CD14-positive monocyte (primary cell): ENCODE results near the gene MRPS18A. TPM values are rescaled to one million over a fixed set of nuclear protein-coding genes. Genes with fewer than 3 reads are reported as not detected.

Experiments used
- DNase-seq, 3 donors: peaks; one replicate each; pipeline ENCODE4 v3.0.0-alpha.2; 2011 to 2022
- H2AFZ ChIP-seq: 2 replicates; pipeline ENCODE4 v1.6.0; 2012; ENCODE audit warnings: mild to moderate bottlenecking, low read depth, low read length, inconsistent platforms; ENCODE audit not compliant: insufficient read depth, poor library complexity, severe bottlenecking
- H3K27ac ChIP-seq, 2 donors: 1 replicate in 1 of 2; 2 replicates in 1 of 2; pipeline ENCODE4 v1.5.1; 2012 to 2013; ENCODE audit warnings: low read length in 2 of 2, control low read depth in 1 of 2, inconsistent platforms in 1 of 2, low read depth in 1 of 2, mild to moderate bottlenecking in 1 of 2
- H3K27me3 ChIP-seq, 2 donors: one replicate each; pipeline versions ENCODE4 v1.6.0 to v1.6.1; 2011 to 2013; ENCODE audit warnings: low read length in 2 of 2; ENCODE audit not compliant: control insufficient read depth in 2 of 2, insufficient read depth in 2 of 2
- H3K36me3 ChIP-seq, 2 donors: replicated peaks in 1 of 2; 1 replicate in 1 of 2; 2 replicates in 1 of 2; pipeline versions ENCODE4 v1.5.1 to v1.6.1; 2012 to 2013; ENCODE audit warnings: low read length in 2 of 2, control low read depth in 1 of 2, inconsistent platforms in 1 of 2, mild to moderate bottlenecking in 1 of 2; ENCODE audit not compliant: insufficient read depth in 2 of 2, control insufficient read depth in 1 of 2
- H3K4me1 ChIP-seq, 2 donors: 1 replicate in 1 of 2; 2 replicates in 1 of 2; pipeline versions ENCODE4 v1.5.1 to v1.6.1; 2012 to 2013; ENCODE audit warnings: low read length in 2 of 2, control low read depth in 1 of 2, inconsistent platforms in 1 of 2, mild to moderate bottlenecking in 1 of 2, moderate library complexity in 1 of 2; ENCODE audit not compliant: insufficient read depth in 2 of 2, control insufficient read depth in 1 of 2
- H3K4me2 ChIP-seq: replicated peaks from 2 replicates; pipeline ENCODE3; 2012; ENCODE audit warnings: low read length, moderate library complexity, mild to moderate bottlenecking; ENCODE audit not compliant: poor library complexity, severe bottlenecking; ENCODE audit errors: extremely low read depth
- H3K4me3 ChIP-seq, 3 experiments: fragments of 200-600 bp in 1 of 3; sonication (generic) in 1 of 3; replicated peaks in 1 of 3; 1 replicate in 2 of 3; 2 replicates in 1 of 3; pipeline ENCODE4 v1.5.1; 2011 to 2013; ENCODE audit warnings: low read length in 3 of 3, mild to moderate bottlenecking in 3 of 3, control low read depth in 2 of 3, low read depth in 2 of 3, inconsistent platforms in 1 of 3, moderate library complexity in 1 of 3
- H3K79me2 ChIP-seq: 2 replicates; pipeline ENCODE4 v1.6.0; 2012; ENCODE audit warnings: mild to moderate bottlenecking, control low read depth, inconsistent platforms, low read length, moderate library complexity; ENCODE audit not compliant: insufficient read depth
- H3K9ac ChIP-seq: 2 replicates; pipeline ENCODE4 v1.6.0; 2017; ENCODE audit warnings: low read length, mild to moderate bottlenecking; ENCODE audit not compliant: insufficient read depth, poor library complexity, severe bottlenecking
- H3K9me3 ChIP-seq, 2 donors: replicated peaks in 1 of 2; 1 replicate in 1 of 2; 2 replicates in 1 of 2; pipeline versions ENCODE4 v1.5.1 to v1.6.1; 2012 to 2013; ENCODE audit warnings: low read length in 2 of 2, control low read depth in 1 of 2; ENCODE audit not compliant: control insufficient read depth in 1 of 2, insufficient read depth in 1 of 2
- H4K20me1 ChIP-seq: 2 replicates; pipeline ENCODE4 v1.6.0; 2012; ENCODE audit warnings: mild to moderate bottlenecking, low read length, control low read depth, moderate library complexity; ENCODE audit not compliant: insufficient read depth
- H3K27ac Mint-ChIP-seq, 7 donors: one replicate each; pipeline ENCODE4 v1.8.0; 2020; ENCODE audit warnings: mild to moderate bottlenecking in 7 of 7, mixed read lengths in 7 of 7, moderate library complexity in 6 of 7, inconsistent platforms in 2 of 7
- H3K27me3 Mint-ChIP-seq, 3 donors: one replicate each; pipeline ENCODE4 v1.8.0; 2021 to 2022; ENCODE audit warnings: low read depth in 3 of 3, mild to moderate bottlenecking in 3 of 3, mixed read lengths in 3 of 3, moderate library complexity in 3 of 3, inconsistent platforms in 1 of 3
- H3K36me3 Mint-ChIP-seq, 2 donors: one replicate each; pipeline ENCODE4 v1.8.0; 2020; ENCODE audit warnings: mixed read lengths in 2 of 2, inconsistent platforms in 1 of 2, mild to moderate bottlenecking in 1 of 2
- H3K4me1 Mint-ChIP-seq: one replicate; pipeline ENCODE4 v1.8.0; 2020; ENCODE audit warnings: mild to moderate bottlenecking, mixed read lengths
- H3K4me3 Mint-ChIP-seq, 2 donors: one replicate each; pipeline ENCODE4 v1.8.0; 2020; ENCODE audit warnings: mild to moderate bottlenecking in 2 of 2, mixed read lengths in 2 of 2, moderate library complexity in 1 of 2
- H3K9me3 Mint-ChIP-seq, 7 donors: one replicate each; pipeline ENCODE4 v1.8.0; 2020 to 2022; ENCODE audit warnings: mixed read lengths in 7 of 7, mild to moderate bottlenecking in 6 of 7, moderate library complexity in 6 of 7, inconsistent platforms in 2 of 7
- WGBS: methylation state at CpG from one replicate; pipeline ENCODE4 v1.1.5; 2013; ENCODE audit warnings: missing lambda C conversion rate; ENCODE audit not compliant: insufficient coverage; 5-methylcytosine and 5-hydroxymethylcytosine counted together
- intact Hi-C, 2 donors: fragments of 100-400 bp; cut with micrococcal nuclease; formaldehyde crosslinking; loops; one replicate each; pipeline versions ENCODE4 v1.15.0 to v1.15.1; 2023
- polyA plus RNA-seq, 3 donors: library from polyadenylated mRNA; depleted of rRNA in 1 of 3; unstranded in 2 of 3; stranded (reverse) in 1 of 3; fragments of 300-500 nt in 2 of 3; fragments of >200 nt in 1 of 3; fragmentation: Illumina TruSeq in 2 of 3; gene quantifications; 1 replicate in 2 of 3; 2 replicates in 1 of 3; pipeline ENCODE4 v1.2.3, GENCODE V29; 2012 to 2021
- TF ChIP-seq, protein P1 (sequence below): fragments of 200-600 bp; IDR thresholded peaks from one replicate; pipeline ENCODE4 v1.8.0; 2022; ENCODE audit warnings: antibody characterized with exemption, mild to moderate bottlenecking

Gene MRPS18A
- polyA plus RNA-seq, 3 donors, result 17.3 to 45.3 (median 41.4) TPM

DNA sequence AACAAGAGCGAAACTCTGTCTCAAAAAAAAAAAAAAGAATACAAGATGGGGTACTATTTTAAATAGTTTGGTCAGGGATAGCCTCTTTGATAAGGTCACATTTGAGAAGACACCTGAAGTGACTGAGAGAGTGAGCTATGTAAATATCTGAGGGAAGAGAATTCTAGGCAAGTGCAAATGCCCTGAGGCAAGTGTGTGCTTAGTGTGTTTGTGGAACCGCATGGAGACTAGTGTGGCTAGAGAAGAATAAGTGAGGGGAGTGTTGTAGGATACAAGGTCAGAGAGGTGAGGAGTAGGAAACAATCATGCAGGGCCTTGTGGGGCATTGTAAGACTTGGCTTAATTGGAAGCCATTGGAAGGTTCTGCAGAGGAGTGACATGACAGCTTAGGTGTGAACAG, 39.3 kb downstream of the MRPS18A start:
- H4K20me1 ChIP-seq, result peaks cover 6% of the 10 kb centered on the region
- Mint-ChIP-seq H3K36me3 (peaks cover 0 to 2% of the 10 kb centered on the region in 2 donors), H3K27me3 (peaks cover 0 to 11% (median 2%) of the 10 kb centered on the region in 3 donors), H3K27ac (peak overlapping the region in 1 of 7 donors; percentile 16), H3K4me3 (no peak overlapping the region), H3K4me1 (peaks cover 15% of the 10 kb centered on the region), H3K9me3 (no peaks in the 10 kb centered on the region)
- no peak overlapping the region for H3K9ac ChIP-seq
- no peak overlapping the region for H3K27ac ChIP-seq
- H3K4me3 ChIP-seq, result no peak overlapping the region
- intact Hi-C loops, result no loop called here
- 100% methylated on average over 2 of the region's 2 CpGs for WGBS
- TF ChIP-seq, protein P1, sequence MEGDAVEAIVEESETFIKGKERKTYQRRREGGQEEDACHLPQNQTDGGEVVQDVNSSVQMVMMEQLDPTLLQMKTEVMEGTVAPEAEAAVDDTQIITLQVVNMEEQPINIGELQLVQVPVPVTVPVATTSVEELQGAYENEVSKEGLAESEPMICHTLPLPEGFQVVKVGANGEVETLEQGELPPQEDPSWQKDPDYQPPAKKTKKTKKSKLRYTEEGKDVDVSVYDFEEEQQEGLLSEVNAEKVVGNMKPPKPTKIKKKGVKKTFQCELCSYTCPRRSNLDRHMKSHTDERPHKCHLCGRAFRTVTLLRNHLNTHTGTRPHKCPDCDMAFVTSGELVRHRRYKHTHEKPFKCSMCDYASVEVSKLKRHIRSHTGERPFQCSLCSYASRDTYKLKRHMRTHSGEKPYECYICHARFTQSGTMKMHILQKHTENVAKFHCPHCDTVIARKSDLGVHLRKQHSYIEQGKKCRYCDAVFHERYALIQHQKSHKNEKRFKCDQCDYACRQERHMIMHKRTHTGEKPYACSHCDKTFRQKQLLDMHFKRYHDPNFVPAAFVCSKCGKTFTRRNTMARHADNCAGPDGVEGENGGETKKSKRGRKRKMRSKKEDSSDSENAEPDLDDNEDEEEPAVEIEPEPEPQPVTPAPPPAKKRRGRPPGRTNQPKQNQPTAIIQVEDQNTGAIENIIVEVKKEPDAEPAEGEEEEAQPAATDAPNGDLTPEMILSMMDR, result no peak
- H3K36me3 ChIP-seq, result no peaks in the 10 kb centered on the region
- no peak overlapping the region for H3K4me2 ChIP-seq
- no peak for DNase-seq
- peaks cover 10 to 12% of the 10 kb centered on the region in 2 donors for H3K4me1 ChIP-seq
- no peaks in the 10 kb centered on the region for H3K27me3 ChIP-seq
- no peak overlapping the region for H2AFZ ChIP-seq
- H3K9me3 ChIP-seq, result no peaks in the 10 kb centered on the region
- no peaks in the 10 kb centered on the region for H3K79me2 ChIP-seq

DNA sequence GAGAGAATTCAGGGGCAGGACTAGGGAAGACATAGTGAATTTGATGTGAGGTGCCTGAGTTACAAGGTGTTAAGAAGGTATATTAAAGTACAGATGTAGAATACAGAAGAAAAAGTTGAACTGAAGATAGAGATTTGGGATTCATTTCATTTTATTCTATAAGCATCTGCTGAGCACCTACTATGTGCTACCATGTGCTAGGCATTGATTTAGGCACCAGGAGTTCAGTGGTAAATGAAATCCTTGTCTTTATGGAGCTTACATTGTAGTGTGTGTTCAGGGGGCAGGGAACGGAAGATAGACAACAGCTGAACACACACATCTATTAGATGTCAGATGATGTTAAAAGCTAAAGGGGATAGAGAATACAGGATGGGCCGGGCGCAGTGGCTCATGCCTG, 40.0 kb downstream of the MRPS18A start:
- Histone ChIP-seq H4K20me1 (peaks cover 9% of the 10 kb centered on the region), H3K9ac (no peak overlapping the region), H3K27ac (no peak overlapping the region), H3K4me1 (peaks cover 10 to 12% of the 10 kb centered on the region in 2 donors), H3K4me3 (no peak overlapping the region), H3K4me2 (no peak overlapping the region), H3K36me3 (peaks cover under 1% of the 10 kb centered on the region in 2 donors), H3K79me2 (no peaks in the 10 kb centered on the region), H3K27me3 (no peaks in the 10 kb centered on the region), H3K9me3 (no peaks in the 10 kb centered on the region), H2AFZ (no peak overlapping the region)
- WGBS, result no CpG with 5 or more reads among the region's 3 CpGs
- no peaks in the 10 kb centered on the region for H3K9me3 Mint-ChIP-seq
- no peak overlapping the region for H3K4me3 Mint-ChIP-seq
- intact Hi-C loops, result no loop called here
- no peak overlapping the region for H3K27ac Mint-ChIP-seq
- TF ChIP-seq, protein P1, result no peak
- H3K27me3 Mint-ChIP-seq, result peaks cover 0 to 11% (median 2%) of the 10 kb centered on the region in 3 donors
- H3K36me3 Mint-ChIP-seq, result peaks cover 2 to 5% of the 10 kb centered on the region in 2 donors
- no peak for DNase-seq
- peaks cover 15% of the 10 kb centered on the region for H3K4me1 Mint-ChIP-seq
